T-helper 17 cell (primary cell): ENCODE data around the gene FLT3. TPM values are rescaled to one million over a fixed set of nuclear protein-coding genes. Genes with fewer than 3 reads are reported as not detected.
"Not testable (repeated sequence)": the region's sequence is repeated elsewhere in the genome, so short reads cannot be mapped to it uniquely, and the experiment has no call there.

Experiments used
- ATAC-seq: fragments of 150-1000 bp; cut with Tn5 transposase; 2 replicates; pipeline ENCODE4 v1.10.0; 2021; ENCODE audit warnings: mild to moderate bottlenecking, moderate library complexity
- DNase-seq, 3 donors: peaks; one replicate each; pipeline versions ENCODE4 v3.0.0 to v3.0.0-alpha.2; 2020 to 2021
- H3K9me3 ChIP-seq: one replicate; pipeline ENCODE4 v1.7.0; 2013; ENCODE audit warnings: low read length, mild to moderate bottlenecking; ENCODE audit not compliant: control insufficient read depth, poor library complexity, severe bottlenecking
- H3K27ac Mint-ChIP-seq: one replicate; pipeline ENCODE4 v1.8.0; 2022; ENCODE audit warnings: mild to moderate bottlenecking, moderate library complexity, mixed read lengths
- H3K27me3 Mint-ChIP-seq: one replicate; pipeline ENCODE4 v1.8.0; 2022; ENCODE audit warnings: mixed read lengths
- H3K36me3 Mint-ChIP-seq: one replicate; pipeline ENCODE4 v1.8.0; 2022; ENCODE audit warnings: low read depth, mixed read lengths
- H3K4me1 Mint-ChIP-seq: one replicate; pipeline ENCODE4 v1.8.0; 2022; ENCODE audit warnings: mild to moderate bottlenecking, mixed read lengths
- H3K4me3 Mint-ChIP-seq: one replicate; pipeline ENCODE4 v1.8.0; 2022; ENCODE audit warnings: mild to moderate bottlenecking, moderate library complexity, mixed read lengths
- total RNA-seq, 4 donors: library from RNA in 2 of 4; stranded (reverse) in 2 of 4; gene quantifications; one replicate each; pipeline ENCODE4 v1.2.3 and lab custom pipeline; 2022 to 2026

The FLT3 gene
- total RNA-seq, 2 donors from 2014 or later: 0.22 to 0.70 TPM

GRCh38 chr13:28047757-28048388, 52.5 kb downstream of the FLT3 start:
- ATAC-seq (peak; percentile 70), DNase-seq (no peak)
- H3K4me1 Mint-ChIP-seq: peaks cover 4% of the 10 kb centered on the region
- H3K27me3 Mint-ChIP-seq: peaks cover 3% of the 10 kb centered on the region
- H3K36me3 Mint-ChIP-seq: peaks cover 2% of the 10 kb centered on the region
- H3K9me3 ChIP-seq: no peaks in the 10 kb centered on the region
- H3K4me3 Mint-ChIP-seq: no peak overlapping the region
- H3K27ac Mint-ChIP-seq: peak overlapping the region; percentile 14

- H3K4me3 Mint-ChIP-seq: no peak overlapping the region
- DNase-seq (no peak), ATAC-seq (no peak)
- H3K27me3 Mint-ChIP-seq: peaks cover 10% of the 10 kb centered on the region
- H3K36me3 Mint-ChIP-seq: peaks cover 2% of the 10 kb centered on the region
- H3K9me3 ChIP-seq: no peaks in the 10 kb centered on the region
- no peak overlapping the region for H3K27ac Mint-ChIP-seq
- peaks cover 4% of the 10 kb centered on the region for H3K4me1 Mint-ChIP-seq
These were observed 53.4 kb downstream of the FLT3 start for GRCh38 chr13:28046981-28047380.

- Mint-ChIP-seq H3K36me3 (peaks cover 2% of the 10 kb centered on the region), H3K4me3 (no peak overlapping the region), H3K27ac (no peak overlapping the region), H3K27me3 (peaks cover 19% of the 10 kb centered on the region), H3K4me1 (peaks cover 4% of the 10 kb centered on the region)
- ATAC-seq (no peak), DNase-seq (no peak)
- H3K9me3 ChIP-seq: no peaks in the 10 kb centered on the region
These were observed 54.5 kb downstream of the FLT3 start for GRCh38 chr13:28045861-28046260.

- no peak for DNase-seq
- H3K9me3 ChIP-seq: no peaks in the 10 kb centered on the region
- Mint-ChIP-seq H3K4me1 (no peaks in the 10 kb centered on the region), H3K4me3 (no peak overlapping the region), H3K27me3 (peaks cover 31% of the 10 kb centered on the region), H3K36me3 (peaks cover 3% of the 10 kb centered on the region), H3K27ac (no peak overlapping the region)
- ATAC-seq: no peak
These were observed 55.8 kb downstream of the FLT3 start for GRCh38 chr13:28044608-28045007.

GRCh38 chr13:28043224-28043623, 57.2 kb downstream of the FLT3 start:
- Mint-ChIP-seq H3K4me1 (no peaks in the 10 kb centered on the region), H3K4me3 (no peak overlapping the region), H3K36me3 (peaks cover 5% of the 10 kb centered on the region), H3K27ac (no peak overlapping the region), H3K27me3 (peaks cover 38% of the 10 kb centered on the region)
- no peak for DNase-seq
- H3K9me3 ChIP-seq: no peaks in the 10 kb centered on the region
- ATAC-seq: no peak

- peaks cover 5% of the 10 kb centered on the region for H3K36me3 Mint-ChIP-seq
- no peak overlapping the region for H3K27ac Mint-ChIP-seq
- ATAC-seq: no peak
- no peak for DNase-seq
- no peak overlapping the region for H3K4me3 Mint-ChIP-seq
- peaks cover 38% of the 10 kb centered on the region for H3K27me3 Mint-ChIP-seq
- no peaks in the 10 kb centered on the region for H3K4me1 Mint-ChIP-seq
- H3K9me3 ChIP-seq: no peaks in the 10 kb centered on the region
These were observed 58.9 kb downstream of the FLT3 start for GRCh38 chr13:28041501-28041900.

GRCh38 chr13:28041031-28041461, 59.3 kb downstream of the FLT3 start:
- Mint-ChIP-seq H3K4me1 (no peaks in the 10 kb centered on the region), H3K36me3 (peaks cover 5% of the 10 kb centered on the region), H3K27ac (no peak overlapping the region), H3K27me3 (peaks cover 38% of the 10 kb centered on the region), H3K4me3 (no peak overlapping the region)
- DNase-seq: no peak
- ATAC-seq: no peak
- H3K9me3 ChIP-seq: no peaks in the 10 kb centered on the region

GRCh38 chr13:28037399-28037798, 63.0 kb downstream of the FLT3 start:
- no peak for DNase-seq
- H3K27me3 Mint-ChIP-seq: peaks cover 63% of the 10 kb centered on the region
- ATAC-seq: no peak
- H3K36me3 Mint-ChIP-seq: peaks cover 5% of the 10 kb centered on the region
- H3K9me3 ChIP-seq: no peaks in the 10 kb centered on the region
- H3K4me1 Mint-ChIP-seq: no peaks in the 10 kb centered on the region
- H3K27ac Mint-ChIP-seq: no peak overlapping the region
- H3K4me3 Mint-ChIP-seq: no peak overlapping the region

GRCh38 chr13:28035146-28035782, 65.1 kb downstream of the FLT3 start:
- Mint-ChIP-seq H3K4me3 (no peak overlapping the region), H3K27ac (no peak overlapping the region), H3K27me3 (peaks cover 67% of the 10 kb centered on the region), H3K36me3 (peaks cover 10% of the 10 kb centered on the region), H3K4me1 (no peaks in the 10 kb centered on the region)
- DNase-seq: no peak
- no peak for ATAC-seq
- no peaks in the 10 kb centered on the region for H3K9me3 ChIP-seq

GRCh38 chr13:28033894-28034655, 66.3 kb downstream of the FLT3 start:
- no peak for ATAC-seq
- H3K27me3 Mint-ChIP-seq: peaks cover 71% of the 10 kb centered on the region
- H3K27ac Mint-ChIP-seq: peak overlapping the region; percentile 21

GRCh38 chr13:28032438-28032837, 67.9 kb downstream of the FLT3 start:
- not testable (repeated sequence) for H3K27ac Mint-ChIP-seq, H3K4me1 Mint-ChIP-seq, ATAC-seq, DNase-seq, H3K9me3 ChIP-seq, H3K4me3 Mint-ChIP-seq, H3K36me3 Mint-ChIP-seq
- peaks cover 65% of the 10 kb centered on the region for H3K27me3 Mint-ChIP-seq

More at GRCh38 chr13:28033894-28034655, 66.3 kb downstream of the FLT3 start:
- Mint-ChIP-seq H3K36me3 (peaks cover 7% of the 10 kb centered on the region), H3K4me3 (no peak overlapping the region), H3K4me1 (no peaks in the 10 kb centered on the region)
- DNase-seq: no peak
- no peaks in the 10 kb centered on the region for H3K9me3 ChIP-seq

- H3K4me1 Mint-ChIP-seq: no peaks in the 10 kb centered on the region
- DNase-seq (no peak), ATAC-seq (no peak)
- H3K36me3 Mint-ChIP-seq: peaks cover 5% of the 10 kb centered on the region
- no peaks in the 10 kb centered on the region for H3K9me3 ChIP-seq
- H3K4me3 Mint-ChIP-seq: no peak overlapping the region
- H3K27me3 Mint-ChIP-seq: peaks cover 65% of the 10 kb centered on the region
- no peak overlapping the region for H3K27ac Mint-ChIP-seq
These were observed 68.5 kb downstream of the FLT3 start for GRCh38 chr13:28031896-28032288.

- Mint-ChIP-seq H3K4me1 (no peaks in the 10 kb centered on the region), H3K27me3 (peaks cover 65% of the 10 kb centered on the region), H3K36me3 (peaks cover 5% of the 10 kb centered on the region), H3K27ac (no peak overlapping the region), H3K4me3 (peak overlapping the region; percentile 28)
- DNase-seq (no peak), ATAC-seq (peak; percentile 30)
- H3K9me3 ChIP-seq: no peaks in the 10 kb centered on the region
These were observed 69.0 kb downstream of the FLT3 start for GRCh38 chr13:28031220-28031895.
